Stimulated activated CD8-positive, alpha-beta memory T cell treated with anti-CD3 and anti-CD28 coated beads, Interleukin-12 subunit alpha, Interleukin-12 subunit beta, amount 100 ng/mL, for 1 hour (primary cell): ENCODE data around the gene RASAL1.

Experiments used
- DNase-seq: peaks from one replicate; pipeline ENCODE4 v3.0.0-alpha.2; 2020; ENCODE audit warnings: low read depth

RASAL1 gene

DNA sequence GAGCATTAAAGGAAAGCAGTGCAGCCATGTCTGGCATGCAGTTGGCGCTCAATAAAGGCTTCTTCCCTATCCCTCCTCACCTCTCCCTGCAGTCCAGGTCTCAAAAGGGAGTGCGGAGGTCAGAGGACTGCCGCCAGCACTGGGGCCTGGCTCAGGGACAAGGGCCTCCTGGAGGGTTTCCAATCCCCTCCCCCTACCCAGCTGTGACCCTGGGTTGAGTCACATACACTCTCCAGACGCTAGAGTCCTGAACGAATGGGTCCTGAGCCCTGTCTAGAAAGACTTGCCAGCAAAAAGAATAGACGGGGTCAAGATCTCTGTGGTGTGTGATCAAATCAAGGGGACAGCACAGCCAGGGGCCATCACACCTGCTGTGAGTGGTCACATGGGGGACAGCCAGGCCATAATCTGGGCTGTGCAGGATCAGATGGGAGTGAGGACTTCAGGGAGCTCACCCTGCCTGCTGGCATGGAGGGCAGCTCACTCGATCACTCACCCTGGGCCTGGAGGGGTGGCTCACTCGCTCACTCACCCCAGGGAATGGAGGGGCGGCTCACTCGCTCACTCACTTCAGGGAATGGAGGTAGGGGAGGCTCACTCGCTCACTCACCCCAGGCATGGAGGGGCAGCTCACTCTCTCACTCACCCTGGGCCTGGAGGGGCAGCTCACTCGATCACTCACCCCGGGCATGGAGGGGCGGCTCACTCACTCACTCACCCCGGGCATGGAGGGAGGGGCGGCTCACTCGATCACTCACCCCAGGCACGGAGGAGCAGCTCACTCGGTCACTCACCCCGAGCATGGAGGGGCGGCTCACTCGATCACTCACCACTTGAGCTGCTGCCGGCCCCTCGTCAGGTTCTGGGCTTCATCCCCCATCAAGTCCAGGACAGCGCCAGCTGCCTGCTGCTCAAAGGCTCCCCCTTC, 26.8 kb upstream of the RASAL1 start:
- no peak for DNase-seq

DNA sequence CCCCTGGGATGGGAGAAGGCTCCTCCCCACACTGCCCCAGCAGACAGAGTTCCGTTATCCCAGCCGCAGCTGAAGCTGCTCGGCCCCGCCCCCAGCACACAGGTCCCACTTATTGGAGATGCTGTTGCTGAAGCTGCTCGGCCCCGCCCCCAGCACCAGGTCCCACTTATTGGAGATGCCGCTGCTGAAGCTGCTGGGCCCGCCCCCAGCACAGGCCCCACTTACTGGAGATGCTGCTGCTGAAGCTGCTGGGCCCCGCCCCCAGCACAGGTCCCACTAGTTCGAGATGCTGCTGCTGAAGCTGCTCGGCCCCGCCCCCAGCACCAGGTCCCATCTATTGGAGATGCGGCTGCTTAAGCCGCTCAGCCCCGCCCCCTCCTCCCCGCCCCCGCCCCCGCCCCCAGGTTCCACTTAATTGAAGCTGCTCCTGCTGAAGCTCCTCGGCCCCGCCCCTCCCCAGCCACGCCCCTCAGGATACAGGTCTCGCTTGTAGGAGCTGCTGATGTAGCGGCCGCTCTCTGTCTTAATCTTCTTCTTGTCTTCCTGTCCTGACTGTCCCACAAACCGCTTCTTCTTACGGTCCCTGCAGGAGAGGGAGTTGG, 26.0 kb upstream of the RASAL1 start:
- no peak for DNase-seq

DNA sequence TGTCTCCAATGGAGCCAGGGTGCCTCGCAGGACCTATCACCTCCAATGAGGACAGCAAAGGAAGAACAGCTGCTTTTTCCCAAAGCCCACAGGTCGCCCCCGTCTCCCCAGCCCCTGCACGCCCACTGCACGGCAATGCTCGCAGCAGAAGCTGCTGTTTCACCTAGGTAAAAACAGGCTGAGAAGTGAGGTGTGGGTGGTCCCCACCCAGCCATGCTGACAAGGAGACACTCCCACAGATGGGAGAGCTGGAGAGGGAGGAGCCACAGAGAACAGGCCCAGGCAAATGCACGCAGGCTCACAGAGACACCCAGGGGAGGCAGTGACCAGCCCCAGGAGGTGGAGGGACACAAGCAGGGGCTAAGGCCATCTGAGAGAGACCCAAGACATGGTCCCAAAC, 24.4 kb upstream of the RASAL1 start:
- no peak for DNase-seq

DNA sequence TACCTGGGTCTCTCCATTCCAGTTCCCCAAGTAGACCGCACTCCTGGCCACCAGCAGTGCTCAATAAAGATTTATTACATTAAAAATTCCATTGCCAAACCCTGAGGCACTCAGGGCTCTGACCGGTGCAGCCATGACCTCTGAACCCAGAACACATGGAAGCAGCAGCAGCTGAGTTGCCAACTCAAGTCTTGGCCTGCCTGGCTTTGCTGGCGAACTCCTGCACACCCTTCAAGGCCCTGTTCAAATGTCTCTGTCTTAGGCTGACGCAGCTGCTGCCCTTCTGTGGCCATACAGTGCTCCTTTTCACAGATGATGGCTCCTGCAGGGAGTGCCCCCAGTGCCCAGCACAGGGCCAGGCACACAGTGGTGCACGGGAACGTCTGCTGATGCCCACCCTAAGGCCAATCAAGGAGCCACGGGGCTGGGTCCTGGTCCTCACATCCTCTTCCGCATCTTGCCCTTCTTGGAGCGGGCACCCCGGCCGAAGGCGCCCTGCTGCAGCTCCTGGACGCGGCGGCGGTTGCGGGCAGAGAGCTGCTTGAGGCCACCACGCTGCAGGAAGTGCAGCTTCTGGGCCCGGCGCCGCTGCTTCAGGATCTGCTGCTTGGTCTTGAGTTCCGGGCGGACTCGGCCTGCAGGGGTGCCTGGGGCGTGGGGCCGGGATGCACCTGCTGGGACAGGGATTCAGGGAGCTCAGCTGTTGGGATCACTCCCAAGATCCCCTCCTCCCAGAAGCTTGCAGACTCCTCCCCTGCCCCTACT, 23.1 kb upstream of the RASAL1 start:
- no peak for DNase-seq

GRCh38 chr12:113157218-113157859, 21.8 kb upstream of the RASAL1 start:
- DNase-seq = no peak

- DNase-seq = no peak
Observed at GRCh38 chr12:113155646-113156045, 20.1 kb upstream of the RASAL1 start.

- no peak for DNase-seq
Observed at GRCh38 chr12:113155060-113155459, 19.5 kb upstream of the RASAL1 start.

- DNase-seq = no peak
Observed at GRCh38 chr12:113154351-113154973, 18.9 kb upstream of the RASAL1 start.

DNA sequence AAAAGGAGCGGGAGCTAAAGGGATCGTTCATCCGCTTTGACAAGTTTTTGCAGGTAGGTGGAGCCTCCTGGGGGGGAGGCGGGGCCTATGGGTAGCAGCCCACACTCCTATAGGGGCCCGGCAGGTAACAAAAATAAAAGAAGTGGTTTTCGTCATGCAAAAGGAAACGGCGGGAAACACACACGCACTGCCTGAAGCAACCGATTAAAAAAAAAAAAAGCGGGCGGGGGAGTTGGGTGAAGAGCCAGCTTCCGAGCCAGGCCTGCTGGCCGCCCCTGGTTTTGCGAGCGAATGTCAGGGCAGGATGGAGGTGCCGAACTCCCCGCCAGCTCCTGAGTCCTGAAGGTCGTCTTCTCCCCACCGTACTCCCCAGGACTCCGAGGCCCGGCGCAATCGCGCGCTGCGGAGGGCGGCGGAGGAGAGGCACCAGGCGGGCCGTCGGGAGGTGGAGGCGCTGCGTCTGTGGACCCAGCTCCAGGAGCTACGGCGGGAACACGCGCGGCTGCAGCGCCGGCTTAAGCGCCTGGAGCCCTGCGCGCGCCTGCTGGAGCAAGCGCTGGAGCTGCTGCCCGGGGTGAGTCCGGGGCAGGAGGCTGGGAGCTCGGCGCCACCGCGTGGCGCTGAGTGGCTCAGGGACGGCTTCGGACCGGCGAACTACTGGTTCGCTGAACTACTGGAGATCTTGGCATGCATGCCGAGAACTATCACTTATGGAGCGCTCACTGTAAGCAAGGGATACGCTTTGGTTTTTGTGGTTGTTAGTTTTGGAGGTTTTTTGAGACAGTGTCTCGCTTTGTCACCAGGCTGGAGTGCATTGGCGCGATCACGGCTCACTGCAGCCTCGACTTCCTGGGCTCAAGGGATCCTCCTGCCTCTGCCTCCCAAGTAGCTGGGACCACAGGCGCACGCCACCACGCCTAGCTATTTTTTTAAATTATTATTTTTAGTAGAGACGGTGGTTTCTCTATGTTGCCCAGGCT, 17.6 kb upstream of the RASAL1 start:
- no peak for DNase-seq

DNA sequence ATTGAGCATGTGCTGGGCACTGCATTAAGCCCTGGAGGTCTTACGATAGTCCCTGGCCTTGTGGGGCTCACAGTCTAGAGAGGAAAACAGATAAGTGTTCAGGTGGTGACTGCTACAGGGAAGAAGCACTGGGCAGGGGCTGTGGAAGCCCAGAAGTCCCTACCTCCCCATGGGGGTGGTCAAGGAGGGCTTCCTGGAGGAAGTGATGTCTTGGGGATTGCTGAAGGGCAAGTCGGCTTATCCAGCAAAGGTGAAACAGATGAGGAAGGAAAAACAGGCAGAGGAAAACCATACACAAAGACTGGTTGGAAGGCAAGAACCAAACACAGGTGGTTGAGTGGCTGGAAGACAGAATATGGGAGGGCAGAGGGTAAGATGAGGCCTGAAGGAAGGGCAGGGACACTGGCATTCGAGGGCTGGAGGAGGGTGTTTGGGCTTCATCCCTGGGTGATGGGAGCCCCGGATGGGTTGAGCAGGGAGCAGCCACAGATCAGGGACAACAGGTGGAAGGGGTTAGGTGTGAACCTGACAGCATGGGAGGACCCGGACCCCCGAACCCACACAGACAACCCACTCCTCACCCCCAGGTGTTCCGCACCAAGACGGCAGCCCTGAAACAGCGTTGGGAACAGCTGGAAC, 16.8 kb upstream of the RASAL1 start:
- no peak for DNase-seq

DNA sequence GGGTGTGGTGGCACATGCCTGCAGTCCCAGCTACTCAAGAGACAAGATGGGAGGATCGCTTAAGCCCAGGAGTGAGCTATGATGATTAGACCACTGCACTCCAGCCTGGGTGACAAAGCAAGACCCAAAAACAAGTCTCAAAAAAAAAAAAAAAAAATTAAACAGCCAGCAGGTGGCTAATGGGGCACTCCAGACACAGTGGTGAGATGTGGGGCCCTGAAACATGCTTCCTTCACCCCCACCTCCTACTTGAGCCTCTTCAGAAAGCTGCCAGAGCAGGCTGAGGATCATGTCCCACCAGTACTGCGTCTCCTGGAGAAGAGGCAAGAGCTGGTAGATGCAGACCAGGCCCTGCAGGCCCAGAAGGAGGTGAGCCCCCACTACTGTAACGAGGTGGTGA, 16.1 kb upstream of the RASAL1 start:
- DNase-seq = no peak

DNA sequence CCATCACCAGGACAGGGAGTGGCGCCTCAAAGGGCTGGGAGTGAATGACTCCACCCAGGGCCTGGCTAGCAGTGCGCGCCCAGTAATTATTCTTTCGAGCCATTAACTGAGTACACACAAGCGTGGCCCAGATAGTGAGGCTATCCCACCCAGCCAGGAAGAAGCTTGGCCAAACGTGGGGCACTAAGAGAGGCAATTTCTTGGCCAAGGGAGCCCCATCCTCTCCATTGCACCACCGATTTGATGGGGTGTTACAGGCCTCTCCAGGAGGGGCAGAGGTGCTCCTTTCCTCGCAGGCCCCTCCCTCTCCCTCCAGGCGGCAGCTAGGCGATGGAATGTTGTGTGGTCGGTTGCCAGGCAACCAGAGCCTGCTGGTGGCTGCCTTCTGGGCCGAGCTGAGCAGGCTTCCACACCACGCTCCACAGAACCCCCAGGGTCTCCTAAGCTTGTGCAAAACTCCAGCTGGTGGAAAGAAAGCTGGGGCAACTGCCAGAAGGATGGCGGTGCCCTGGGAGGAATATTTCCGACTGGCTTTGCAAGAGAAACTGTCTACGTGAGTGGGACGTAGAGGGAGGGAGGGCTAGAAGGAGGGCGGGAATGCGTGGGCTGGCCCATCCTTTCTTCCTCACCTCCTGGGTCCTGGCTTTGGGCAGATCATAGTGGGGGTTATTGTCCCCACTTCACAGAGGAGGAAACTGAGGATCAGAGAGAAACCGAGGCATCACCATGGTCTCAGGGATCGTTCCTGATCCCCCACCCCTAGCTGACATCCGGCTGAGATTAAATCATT, 14.0 kb upstream of the RASAL1 start, which contains the start of gene CFAP73:
CFAP73 (plus strand) TSS at position 364 of the 790 bp plus-strand sequence; CDS start at position 498, 134 bp downstream.
- no peak for DNase-seq

GRCh38 chr12:113146999-113147398, 11.4 kb upstream of the RASAL1 start:
- no peak for DNase-seq

DNA sequence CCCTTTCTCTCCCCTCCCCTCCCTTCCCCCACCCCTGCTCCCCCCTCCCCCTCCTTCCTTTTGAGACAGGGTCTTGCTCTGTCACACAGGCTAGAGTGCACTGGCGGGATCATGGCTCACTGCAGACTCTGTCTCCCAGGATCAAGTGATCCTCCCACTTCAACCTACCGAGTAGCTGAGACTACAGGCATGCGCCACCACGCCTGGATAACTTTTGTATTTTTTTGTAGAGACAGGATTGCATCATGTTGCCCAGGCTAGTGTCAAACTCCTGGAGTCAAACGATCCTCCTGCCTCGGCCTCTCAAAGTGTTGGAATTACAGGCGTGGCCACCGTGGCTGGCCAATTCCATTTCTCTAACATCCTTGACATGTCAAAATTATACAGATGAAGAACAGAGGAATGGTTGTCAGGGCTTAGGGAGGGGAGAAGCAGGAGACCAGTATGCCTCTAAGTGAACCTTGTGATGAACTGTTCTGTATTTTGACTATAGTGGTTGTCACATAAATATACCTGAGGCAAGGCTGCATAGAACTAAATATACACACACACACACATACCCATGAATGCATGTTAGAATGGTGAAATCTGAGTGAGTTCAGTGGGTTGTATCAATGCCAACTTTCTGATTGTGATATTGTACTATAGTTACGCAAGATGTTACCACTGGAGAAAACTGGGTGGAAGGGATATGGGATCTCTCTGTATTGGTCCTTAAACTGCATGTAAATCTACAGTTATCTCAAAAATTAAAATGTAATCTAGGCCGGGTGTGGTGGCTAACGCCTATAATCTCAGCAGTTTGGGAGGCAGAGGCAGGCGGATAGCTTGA, 10.4 kb upstream of the RASAL1 start:
- no peak for DNase-seq

- no peak for DNase-seq
Observed at GRCh38 chr12:113144806-113145205, 9.2 kb upstream of the RASAL1 start.

GRCh38 chr12:113143959-113144358, 8.4 kb upstream of the RASAL1 start:
- DNase-seq = no peak

DNA sequence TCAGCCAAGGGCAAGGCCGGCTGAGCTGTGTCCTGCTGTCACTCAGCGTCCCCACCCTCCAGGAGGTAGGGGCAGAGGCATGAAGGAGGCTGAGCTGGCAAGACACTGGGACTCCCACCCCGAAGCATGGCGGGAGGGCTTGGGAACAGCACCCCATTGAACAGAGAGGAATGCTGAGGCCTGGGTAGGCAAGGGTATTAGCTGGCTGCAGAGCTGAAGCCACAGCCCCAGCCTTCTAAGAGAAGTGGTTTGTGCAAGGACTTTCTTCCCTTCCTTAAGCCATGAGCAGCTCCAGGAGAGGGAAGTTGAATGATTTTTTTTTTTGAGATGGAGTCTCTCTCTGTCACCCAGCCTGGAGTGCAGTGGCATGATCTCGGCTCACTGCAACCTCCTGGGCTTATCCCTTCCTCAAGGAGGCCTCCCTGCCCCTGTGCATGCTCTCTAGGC, 7.3 kb upstream of the RASAL1 start:
- no peak for DNase-seq
